Mucosa of rectum (tissue), 2 donors: ENCODE results near the gene VWA3B.

Experiments
- H3K27ac ChIP-seq, 2 donors: one replicate each; pipeline ENCODE4 v1.7.0; 2013; ENCODE audit warnings: inconsistent platforms in 2 of 2, low read depth in 2 of 2, low read length in 2 of 2
- H3K27me3 ChIP-seq, 2 donors: one replicate each; pipeline ENCODE4 v1.7.0; 2013; ENCODE audit warnings: low read length in 2 of 2; ENCODE audit not compliant: control insufficient read depth in 2 of 2, insufficient read depth in 2 of 2
- H3K36me3 ChIP-seq, 2 donors: one replicate each; pipeline ENCODE4 v1.7.0; 2013; ENCODE audit warnings: low read length in 2 of 2; ENCODE audit not compliant: control insufficient read depth in 2 of 2, insufficient read depth in 2 of 2
- H3K4me1 ChIP-seq, 2 donors: one replicate each; pipeline ENCODE4 v1.7.0; 2013; ENCODE audit warnings: low read length in 2 of 2, mild to moderate bottlenecking in 1 of 2; ENCODE audit not compliant: control insufficient read depth in 2 of 2, insufficient read depth in 2 of 2
- H3K4me3 ChIP-seq, 2 donors: one replicate each; pipeline ENCODE4 v1.7.0; 2013; ENCODE audit warnings: low read length in 2 of 2
- H3K9ac ChIP-seq, 2 donors: one replicate each; pipeline ENCODE4 v1.7.0; 2013; ENCODE audit warnings: low read length in 2 of 2, low read depth in 1 of 2, mild to moderate bottlenecking in 1 of 2
- H3K9me3 ChIP-seq, 2 donors: one replicate each; pipeline ENCODE4 v1.7.0; 2013; ENCODE audit warnings: low read length in 2 of 2; ENCODE audit not compliant: control insufficient read depth in 2 of 2
- donor health status: healthy.
- donor health status: Normal muscosa, but diverticular disease.

The VWA3B gene

GRCh38 chr2:98167916-98168315 is 80.9 kb downstream of the VWA3B start:
- Histone ChIP-seq H3K36me3 (no peaks in the 10 kb centered on the region), H3K4me1 (no peaks in the 10 kb centered on the region), H3K27ac (no peak overlapping the region)

GRCh38 chr2:98170076-98170475 is 83.1 kb downstream of the VWA3B start:
- no peak overlapping the region for H3K27ac ChIP-seq
- no peaks in the 10 kb centered on the region for H3K36me3 ChIP-seq
- H3K27me3 ChIP-seq = peaks cover 0 to 4% of the 10 kb centered on the region in 2 donors
- H3K4me1 ChIP-seq = no peaks in the 10 kb centered on the region
- H3K4me3 ChIP-seq = no peak overlapping the region
- H3K9ac ChIP-seq = no peak overlapping the region
- H3K9me3 ChIP-seq = no peaks in the 10 kb centered on the region

More at GRCh38 chr2:98167916-98168315, 80.9 kb downstream of the VWA3B start:
- Histone ChIP-seq H3K4me3 (no peak overlapping the region), H3K9me3 (no peaks in the 10 kb centered on the region), H3K27me3 (no peaks in the 10 kb centered on the region), H3K9ac (no peak overlapping the region)

- H3K4me3 ChIP-seq = no peak overlapping the region
- H3K9me3 ChIP-seq = no peaks in the 10 kb centered on the region
- H3K4me1 ChIP-seq = no peaks in the 10 kb centered on the region
- H3K9ac ChIP-seq = no peak overlapping the region
- no peaks in the 10 kb centered on the region for H3K36me3 ChIP-seq
- H3K27ac ChIP-seq = no peak overlapping the region
- H3K27me3 ChIP-seq = peaks cover 0 to 4% of the 10 kb centered on the region in 2 donors
These were observed 85.3 kb downstream of the VWA3B start for GRCh38 chr2:98172150-98172765.

GRCh38 chr2:98172951-98173350 is 86.0 kb downstream of the VWA3B start:
- no peak overlapping the region for H3K27ac ChIP-seq
- peaks cover 0 to 4% of the 10 kb centered on the region in 2 donors for H3K27me3 ChIP-seq
- no peaks in the 10 kb centered on the region for H3K4me1 ChIP-seq
- H3K36me3 ChIP-seq = no peaks in the 10 kb centered on the region
- H3K9me3 ChIP-seq = no peaks in the 10 kb centered on the region
- no peak overlapping the region for H3K9ac ChIP-seq
- no peak overlapping the region for H3K4me3 ChIP-seq

GRCh38 chr2:98175811-98176210 is 88.8 kb downstream of the VWA3B start:
- Histone ChIP-seq H3K27ac (no peak overlapping the region), H3K4me3 (no peak overlapping the region), H3K9ac (no peak overlapping the region), H3K27me3 (peaks cover 0 to 4% of the 10 kb centered on the region in 2 donors), H3K9me3 (no peaks in the 10 kb centered on the region), H3K36me3 (no peaks in the 10 kb centered on the region), H3K4me1 (no peaks in the 10 kb centered on the region)

- Histone ChIP-seq H3K4me3 (no peak overlapping the region), H3K27ac (no peak overlapping the region), H3K9ac (no peak overlapping the region), H3K4me1 (no peaks in the 10 kb centered on the region), H3K9me3 (no peaks in the 10 kb centered on the region), H3K36me3 (no peaks in the 10 kb centered on the region), H3K27me3 (peaks cover 0 to 4% of the 10 kb centered on the region in 2 donors)
These were observed 90.3 kb downstream of the VWA3B start for GRCh38 chr2:98177286-98177685.

GRCh38 chr2:98177986-98178385 is 91.0 kb downstream of the VWA3B start:
- no peaks in the 10 kb centered on the region for H3K36me3 ChIP-seq
- H3K27ac ChIP-seq = no peak overlapping the region
- no peak overlapping the region for H3K4me3 ChIP-seq
- H3K4me1 ChIP-seq = no peaks in the 10 kb centered on the region
- no peak overlapping the region for H3K9ac ChIP-seq
- H3K27me3 ChIP-seq = peaks cover 0 to 4% of the 10 kb centered on the region in 2 donors
- no peaks in the 10 kb centered on the region for H3K9me3 ChIP-seq

- H3K4me3 ChIP-seq = no peak overlapping the region
- no peaks in the 10 kb centered on the region for H3K9me3 ChIP-seq
- no peak overlapping the region for H3K9ac ChIP-seq
- H3K27me3 ChIP-seq = peaks cover 0 to 3% of the 10 kb centered on the region in 2 donors
- H3K36me3 ChIP-seq = no peaks in the 10 kb centered on the region
- H3K27ac ChIP-seq = no peak overlapping the region
- H3K4me1 ChIP-seq = no peaks in the 10 kb centered on the region
These were observed 93.5 kb downstream of the VWA3B start for GRCh38 chr2:98180456-98180855.

- Histone ChIP-seq H3K9me3 (no peaks in the 10 kb centered on the region), H3K9ac (no peak overlapping the region), H3K4me1 (no peaks in the 10 kb centered on the region), H3K4me3 (no peak overlapping the region), H3K27me3 (peaks cover 0 to 3% of the 10 kb centered on the region in 2 donors), H3K27ac (no peak overlapping the region), H3K36me3 (no peaks in the 10 kb centered on the region)
These were observed 94.4 kb downstream of the VWA3B start for GRCh38 chr2:98181346-98181745.

- Histone ChIP-seq H3K4me1 (no peaks in the 10 kb centered on the region), H3K4me3 (no peak overlapping the region), H3K9ac (no peak overlapping the region), H3K36me3 (no peaks in the 10 kb centered on the region), H3K9me3 (no peaks in the 10 kb centered on the region), H3K27ac (no peak overlapping the region), H3K27me3 (peaks cover 0 to 3% of the 10 kb centered on the region in 2 donors)
These were observed 98.8 kb downstream of the VWA3B start for GRCh38 chr2:98185801-98186200.
